ENCODE measurements around the gene DEF6.

The DEF6 gene

GRCh38 chr6:35259194-35259947 lies 38.2 kb upstream of the DEF6 start, which contains the start of gene ZNF76:
Gene ZNF76, plus strand, starts transcription at chr6:35259735. Its CDS starts 21,417 bp downstream, at chr6:35281152.
- peaks cover 10% of the 10 kb centered on the region for H3K79me2 ChIP-seq (ENCODE audit: low read length)
- peak within 1 kb of the TSS; percentile 66 for H3K27ac ChIP-seq (ENCODE audit: low read length)
- no peak for TF ChIP-seq CTCF (IDR thresholded peaks at IDR 0.05; ENCODE audit: low read depth, low read length)
- TF ChIP-seq EZH2phosphoT487 (IDR thresholded peaks at IDR 0.05; ENCODE audit: low read depth), result no peak
- H3K27me3 ChIP-seq (ENCODE audit: low read depth, low read length), result no peaks in the 10 kb centered on the region
- H3K4me2 ChIP-seq (ENCODE audit: low read length), result peak within 1 kb of the TSS; percentile 96
- no peaks in the 10 kb centered on the region for H3K36me3 ChIP-seq (replicated peaks; ENCODE audit: low read depth, low read length)
- peak within 1 kb of the TSS; percentile 89 for H3K4me3 ChIP-seq (ENCODE audit: low read length)
- H3K9me3 ChIP-seq (ENCODE audit: insufficient read depth, low read length), result no peaks in the 10 kb centered on the region
- H2AFZ ChIP-seq (ENCODE audit: low read depth, low read length), result peak within 1 kb of the TSS; percentile 83
- H3K4me1 ChIP-seq (ENCODE audit: low read length), result peaks cover 19% of the 10 kb centered on the region
- H4K20me1 ChIP-seq (ENCODE audit: insufficient read depth, low read length), result no peaks in the 10 kb centered on the region
- H3K9ac ChIP-seq (ENCODE audit: low read length), result peak within 1 kb of the TSS; percentile 92

GRCh38 chr6:35259948-35260590 lies 37.5 kb upstream of the DEF6 start:
- TF ChIP-seq CTCF (IDR thresholded peaks at IDR 0.05; ENCODE audit: low read depth, low read length), result no peak
- no peak for TF ChIP-seq EZH2phosphoT487 (IDR thresholded peaks at IDR 0.05; ENCODE audit: low read depth)
- H3K4me2 ChIP-seq (ENCODE audit: low read length), result peak overlapping the region; percentile 96

GRCh38 chr6:35260591-35261570 lies 36.7 kb upstream of the DEF6 start:
- Histone ChIP-seq H3K27ac (ENCODE audit: low read length) (0 out of 2 replicates have a peak overlapping the region, but pooled peaks have one; percentile 66), H3K9me3 (ENCODE audit: insufficient read depth, low read length) (no peaks in the 10 kb centered on the region), H2AFZ (ENCODE audit: low read depth, low read length) (no peak overlapping the region), H3K4me1 (ENCODE audit: low read length) (peaks cover 23% of the 10 kb centered on the region), H3K4me3 (ENCODE audit: low read length) (peak overlapping the region; percentile 89), H3K9ac (ENCODE audit: low read length) (peak overlapping the region; percentile 92), H4K20me1 (ENCODE audit: insufficient read depth, low read length) (no peaks in the 10 kb centered on the region), H3K27me3 (ENCODE audit: low read depth, low read length) (no peaks in the 10 kb centered on the region), H3K79me2 (ENCODE audit: low read length) (peaks cover 10% of the 10 kb centered on the region), H3K36me3 (replicated peaks; ENCODE audit: low read depth, low read length) (no peaks in the 10 kb centered on the region), H3K4me2 (ENCODE audit: low read length) (peak overlapping the region; percentile 96)
- TF ChIP-seq EZH2phosphoT487 (IDR thresholded peaks at IDR 0.05; ENCODE audit: low read depth) (no peak), CTCF (IDR thresholded peaks at IDR 0.05; ENCODE audit: low read depth, low read length) (no peak)

More at GRCh38 chr6:35259948-35260590, 37.5 kb upstream of the DEF6 start:
- Histone ChIP-seq H2AFZ (ENCODE audit: low read depth, low read length) (peak overlapping the region; percentile 83), H4K20me1 (ENCODE audit: insufficient read depth, low read length) (no peaks in the 10 kb centered on the region), H3K27me3 (ENCODE audit: low read depth, low read length) (no peaks in the 10 kb centered on the region), H3K9ac (ENCODE audit: low read length) (peak overlapping the region; percentile 92), H3K36me3 (replicated peaks; ENCODE audit: low read depth, low read length) (no peaks in the 10 kb centered on the region), H3K4me1 (ENCODE audit: low read length) (peaks cover 23% of the 10 kb centered on the region), H3K9me3 (ENCODE audit: insufficient read depth, low read length) (no peaks in the 10 kb centered on the region), H3K4me3 (ENCODE audit: low read length) (peak overlapping the region; percentile 89), H3K79me2 (ENCODE audit: low read length) (peaks cover 10% of the 10 kb centered on the region), H3K27ac (ENCODE audit: low read length) (peak overlapping the region; percentile 66)
